Measurements from ENCODE around the gene STPG1.
A peak's percentile ranks its signal among the peaks of the same experiment; 100 is the strongest.

STPG1 gene

DNA sequence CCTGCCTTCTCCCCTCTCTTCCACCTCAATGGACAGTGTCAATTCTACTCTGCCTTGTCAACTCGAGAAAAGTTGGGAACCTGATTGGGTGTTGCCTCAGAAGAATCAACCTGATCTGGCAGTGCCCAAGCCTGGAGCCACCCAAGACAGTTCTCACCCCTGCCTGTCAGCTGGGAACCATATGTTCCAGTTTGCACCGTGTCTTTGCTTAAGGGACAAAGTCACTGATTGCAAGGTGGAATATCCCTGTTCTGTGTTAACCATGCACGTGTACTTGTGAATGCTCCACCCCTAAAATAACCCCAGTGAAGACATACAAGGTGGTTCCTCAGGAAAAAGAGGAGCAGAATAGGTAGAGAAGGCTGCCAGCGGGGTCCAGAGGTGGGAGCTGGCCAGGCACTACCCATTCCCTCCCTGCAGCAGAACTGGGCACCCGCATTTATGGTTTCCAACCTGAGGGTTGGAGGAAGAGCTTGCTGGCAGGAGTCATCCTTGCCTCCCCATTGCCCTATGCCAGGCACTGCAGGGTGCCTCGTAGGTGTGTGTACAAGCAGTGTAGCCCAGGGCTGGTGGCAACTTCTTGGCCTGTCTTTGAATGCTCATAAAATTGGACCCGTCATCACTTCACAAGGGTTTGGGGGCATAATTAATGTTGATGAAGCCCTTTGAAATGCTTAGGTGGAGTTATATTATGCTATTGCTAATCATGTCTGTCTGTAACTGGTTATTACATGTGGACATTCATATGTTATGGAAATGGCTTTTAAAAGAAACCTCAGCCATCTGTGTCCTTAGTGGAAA lies 13.4 kb upstream of the STPG1 start:
- no peak for DNase-seq

GRCh38 chr1:24425922-24426321 lies 12.3 kb upstream of the STPG1 start:
- DNase-seq, result no peak

DNA sequence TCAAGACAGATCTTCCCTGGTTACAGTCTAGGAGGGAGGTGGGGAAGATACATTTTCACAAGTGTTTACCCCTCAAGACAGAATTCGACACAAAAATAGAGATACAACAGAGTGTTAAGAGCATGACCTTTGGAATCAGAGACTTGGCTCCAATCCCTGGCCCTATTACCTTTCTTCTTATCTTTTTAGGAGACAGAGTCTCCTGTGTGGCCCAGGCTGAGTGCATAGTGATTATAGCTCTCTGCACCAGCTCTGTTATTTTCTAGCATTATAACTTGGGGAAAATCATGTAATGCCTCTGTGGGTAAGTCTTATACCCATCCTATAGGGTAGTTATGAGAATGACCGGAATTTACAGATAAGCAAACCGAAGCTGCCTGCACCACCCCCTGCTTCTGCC lies 11.9 kb upstream of the STPG1 start:
- DNase-seq, result no peak

DNA sequence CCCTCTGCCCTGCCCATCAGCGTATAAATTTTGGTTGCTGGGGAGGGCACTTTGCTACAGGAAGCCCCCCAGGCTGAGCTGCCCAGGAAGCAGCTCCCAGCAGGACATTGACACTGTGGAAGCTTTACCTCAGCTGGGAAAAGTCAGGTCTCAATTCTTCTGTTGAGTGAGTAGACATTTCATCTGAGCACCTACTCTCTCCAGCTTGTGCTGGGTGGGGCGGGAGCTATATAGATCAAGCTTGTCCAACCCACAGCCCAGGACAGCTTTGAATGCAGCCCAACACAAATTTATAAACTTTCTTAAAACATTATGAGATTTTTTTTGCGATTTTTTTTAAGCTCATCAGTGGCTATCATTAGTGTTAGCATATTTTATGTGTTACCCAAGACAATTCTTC lies 11.4 kb upstream of the STPG1 start:
- DNase-seq, result no peak

DNA sequence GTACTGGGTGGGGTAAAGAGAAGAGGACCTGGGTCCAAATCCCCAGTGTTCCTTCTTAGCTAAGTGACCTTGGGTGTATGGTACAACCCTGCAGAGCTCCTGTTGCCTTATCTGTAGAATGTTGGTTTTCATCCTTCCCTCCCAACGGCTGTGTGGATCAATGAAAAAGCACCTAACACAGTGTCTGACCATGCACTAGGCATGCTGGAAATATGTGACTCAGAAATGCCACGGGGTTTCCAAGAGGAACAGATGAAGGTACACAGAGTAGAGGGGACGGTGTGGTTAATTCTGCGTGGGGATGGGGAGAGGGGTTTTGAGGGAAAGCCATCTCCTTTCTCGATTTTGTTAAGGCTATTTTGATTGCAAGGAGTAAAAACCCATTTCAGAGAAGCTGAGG lies 10.6 kb upstream of the STPG1 start:
- DNase-seq, result no peak

DNA sequence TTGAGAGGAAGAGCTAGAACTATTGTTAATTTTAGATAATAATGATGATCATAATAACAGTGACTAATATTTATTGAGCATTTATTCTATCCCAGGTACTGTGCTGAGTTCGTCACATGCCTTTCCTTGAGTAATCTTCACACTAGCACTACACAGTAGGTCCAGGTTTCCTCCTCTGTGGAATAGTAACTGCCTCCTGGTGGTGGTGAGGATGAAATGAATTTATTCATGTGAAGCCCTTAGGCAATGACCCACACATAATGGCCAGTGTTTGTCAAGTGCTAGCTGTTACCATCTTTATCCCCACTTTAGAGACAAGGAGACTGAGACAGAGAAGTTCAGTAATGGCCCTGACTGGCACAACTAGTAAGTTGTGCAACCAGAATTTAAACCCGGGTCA lies 7.9 kb upstream of the STPG1 start:
- DNase-seq, result no peak

DNA sequence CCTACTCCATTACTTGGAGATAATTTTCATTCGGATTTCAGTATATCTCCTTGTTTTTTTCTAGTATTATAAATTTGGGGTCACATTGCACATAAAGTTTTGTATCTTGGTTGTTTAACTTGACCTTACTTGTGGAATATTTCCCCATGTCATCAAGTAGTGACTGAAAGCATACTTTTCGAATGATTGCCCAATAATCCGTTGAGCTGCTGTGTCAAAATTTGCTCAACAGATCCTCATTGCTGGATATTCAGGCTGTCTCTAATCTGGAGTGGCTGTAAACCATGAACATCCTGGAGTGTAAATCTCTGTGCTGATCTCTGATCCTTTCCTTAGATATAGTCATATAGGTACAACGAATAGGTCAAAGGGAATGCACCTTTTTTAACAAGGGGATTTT lies 7.0 kb upstream of the STPG1 start:
- DNase-seq, result no peak

GRCh38 chr1:24418898-24419628 lies 5.5 kb upstream of the STPG1 start:
- no peak for DNase-seq

GRCh38 chr1:24417681-24418080 lies 4.1 kb upstream of the STPG1 start:
- no peak for DNase-seq

- peak; percentile 68 for DNase-seq
Observed at GRCh38 chr1:24416666-24417391, 3.2 kb upstream of the STPG1 start.

GRCh38 chr1:24415910-24416665 lies 2.5 kb upstream of the STPG1 start:
- DNase-seq, result no peak

DNA sequence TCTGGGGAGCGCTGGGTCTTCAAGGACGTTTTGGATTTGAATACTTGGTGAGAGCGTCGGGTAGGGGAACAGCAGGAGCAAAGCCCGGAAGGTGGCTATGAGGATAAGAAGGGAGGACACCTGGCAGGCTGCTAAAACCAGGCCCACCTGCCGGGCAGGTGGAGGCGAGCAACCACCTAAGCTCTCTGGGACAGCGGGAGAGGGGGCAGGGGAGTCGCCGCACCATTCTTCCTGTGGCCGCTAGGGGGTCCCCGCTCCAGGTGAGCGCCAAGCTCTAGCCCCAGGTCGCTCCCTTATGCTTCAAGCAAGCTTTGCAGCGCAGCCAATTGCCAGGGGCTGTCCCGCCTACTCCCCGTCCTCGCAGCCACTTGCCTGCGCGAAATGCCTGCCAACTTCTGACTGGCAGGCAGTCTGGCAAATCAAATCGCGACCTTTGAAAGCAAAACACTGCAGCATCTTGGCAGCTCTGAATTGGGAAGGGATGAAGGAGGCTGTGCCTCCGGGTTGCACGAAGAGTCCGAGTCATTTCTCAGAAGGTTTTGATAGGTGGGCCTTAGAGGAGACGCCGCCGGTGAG lies 1.8 kb upstream of the STPG1 start, which contains the start of gene NIPAL3:
Gene NIPAL3, plus strand, starts transcription at position 469 of the 576 bp plus-strand sequence. CDS start 3,746 bp downstream, outside the sequence.
- DNase-seq, result peak; percentile 99

DNA sequence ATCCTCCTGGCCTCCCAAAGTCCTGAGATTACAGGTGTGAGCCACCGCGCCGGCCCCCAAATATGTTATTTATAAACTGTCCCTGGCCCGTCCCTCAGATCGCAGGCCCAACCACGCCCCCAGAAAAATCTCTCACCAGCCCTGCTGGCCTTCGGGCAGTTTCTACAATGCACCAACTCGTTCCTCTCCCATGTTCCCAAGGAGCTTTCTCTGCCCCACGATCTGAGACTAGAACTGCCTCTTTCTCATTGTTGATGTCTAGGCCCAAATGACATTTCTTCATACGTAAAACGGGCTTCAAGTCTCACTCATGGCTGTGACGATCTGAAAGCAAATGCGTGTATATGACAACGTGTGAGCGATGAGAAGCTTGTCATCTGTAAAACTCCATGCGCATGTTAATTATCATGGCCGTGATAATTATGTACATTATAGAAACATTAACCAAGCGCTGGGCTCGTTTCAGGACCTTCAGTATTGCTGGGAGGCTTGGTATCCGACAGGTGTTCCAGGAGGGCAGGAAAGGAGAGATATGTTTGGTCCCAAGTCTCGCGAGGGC lies 1.3 kb upstream of the STPG1 start:
- DNase-seq, result no peak

DNA sequence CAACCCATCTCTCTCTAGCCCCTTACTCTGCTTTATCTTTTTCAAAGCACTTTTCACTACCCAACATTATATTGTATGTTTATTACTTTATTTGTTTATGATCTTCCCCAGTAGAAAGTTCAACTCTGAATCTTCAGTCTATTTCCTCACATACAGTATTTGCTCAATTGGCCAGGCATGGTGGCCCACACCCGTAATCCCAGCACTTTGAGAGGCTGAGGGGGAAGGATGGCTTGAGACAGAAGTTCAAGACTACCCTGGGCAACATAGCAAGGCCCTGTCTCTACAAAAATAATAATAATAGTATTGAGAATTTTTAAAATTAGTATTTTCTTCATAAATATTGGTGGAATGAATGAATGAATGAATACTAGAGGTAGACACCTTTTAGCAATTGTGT lies 1.2 kb downstream of the STPG1 start:
- DNase-seq, result no peak

GRCh38 chr1:24411963-24412362 lies 1.6 kb downstream of the STPG1 start:
- DNase-seq, result no peak

- no peak for DNase-seq
Observed at GRCh38 chr1:24410750-24411149, 2.8 kb downstream of the STPG1 start.

DNA sequence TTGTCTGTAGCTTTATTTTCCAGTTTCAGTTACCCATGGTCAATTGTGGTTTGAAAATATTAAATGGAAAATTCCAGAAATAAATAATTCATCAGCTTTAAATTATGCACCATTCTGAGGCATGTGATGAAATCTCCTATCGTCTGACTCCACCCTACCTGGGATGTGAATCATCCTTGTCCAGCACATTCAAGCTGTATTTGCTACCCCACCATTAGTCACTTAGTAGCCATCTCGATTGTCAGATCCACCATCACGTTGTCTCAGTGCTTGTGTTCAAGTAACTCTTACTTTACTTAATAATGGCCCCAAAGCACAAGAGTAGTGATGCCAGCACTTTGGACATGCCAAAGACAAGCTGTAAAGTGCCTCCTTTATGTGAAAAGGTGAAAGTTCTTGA lies 4.0 kb downstream of the STPG1 start:
- no peak for DNase-seq

DNA sequence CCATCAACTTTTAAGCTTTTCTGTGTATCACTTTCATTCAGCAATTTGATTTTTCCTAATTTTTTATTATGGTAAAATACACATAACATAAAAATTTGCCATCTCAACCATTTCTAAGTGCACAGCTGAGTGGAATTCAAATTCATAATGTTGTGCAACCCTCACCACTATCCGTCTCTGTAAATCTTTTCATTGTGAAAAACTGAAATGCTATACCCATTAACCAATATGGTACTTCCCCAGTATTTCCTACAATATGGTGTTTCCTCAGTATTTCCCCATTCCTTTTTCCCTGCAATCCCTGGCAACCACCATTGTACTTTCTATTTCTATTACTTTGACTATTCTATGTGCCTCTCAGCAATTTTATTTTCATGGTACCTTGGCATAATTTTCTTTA lies 6.8 kb downstream of the STPG1 start:
- no peak for DNase-seq

DNA sequence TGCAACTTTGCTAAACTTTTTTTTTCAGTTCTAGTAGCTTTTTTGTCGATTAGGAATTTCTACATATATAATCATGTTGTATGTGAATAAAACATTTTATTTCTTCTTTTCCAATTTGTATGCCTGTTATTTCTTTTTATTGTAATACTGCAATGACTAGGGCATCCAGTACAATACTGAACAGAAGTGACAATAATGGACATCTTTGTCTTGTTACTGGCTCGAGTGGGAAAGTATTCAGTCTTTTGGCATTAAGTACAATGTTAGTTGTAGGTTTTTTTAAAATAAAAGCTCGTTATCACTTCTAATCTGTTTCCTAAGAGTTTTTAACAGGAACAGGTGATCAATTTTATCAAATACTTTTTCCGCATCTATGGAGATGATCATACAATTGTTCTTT lies 9.8 kb downstream of the STPG1 start:
- no peak for DNase-seq

- no peak for DNase-seq
Observed at GRCh38 chr1:24400065-24400464, 13.5 kb downstream of the STPG1 start.

DNA sequence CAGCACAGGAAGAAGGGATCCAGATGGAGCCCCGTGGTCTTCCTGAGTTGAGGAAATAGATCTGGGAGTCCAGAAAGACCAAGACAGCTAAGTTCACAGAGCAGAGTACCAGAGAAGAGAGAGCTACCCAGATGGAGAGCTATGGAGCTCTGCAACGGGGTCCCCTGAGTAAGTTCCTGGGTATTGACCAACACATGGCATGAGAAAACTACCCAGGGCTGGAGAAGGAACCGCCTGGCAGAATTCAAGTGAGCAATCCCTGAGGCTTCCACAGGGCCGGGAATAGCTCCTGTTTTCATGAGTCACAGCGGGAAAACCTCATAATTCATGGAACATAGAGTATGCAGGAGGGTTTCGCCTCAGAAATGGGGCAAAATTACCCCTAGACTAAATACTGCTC lies 19.7 kb downstream of the STPG1 start:
- DNase-seq, result no peak

DNA sequence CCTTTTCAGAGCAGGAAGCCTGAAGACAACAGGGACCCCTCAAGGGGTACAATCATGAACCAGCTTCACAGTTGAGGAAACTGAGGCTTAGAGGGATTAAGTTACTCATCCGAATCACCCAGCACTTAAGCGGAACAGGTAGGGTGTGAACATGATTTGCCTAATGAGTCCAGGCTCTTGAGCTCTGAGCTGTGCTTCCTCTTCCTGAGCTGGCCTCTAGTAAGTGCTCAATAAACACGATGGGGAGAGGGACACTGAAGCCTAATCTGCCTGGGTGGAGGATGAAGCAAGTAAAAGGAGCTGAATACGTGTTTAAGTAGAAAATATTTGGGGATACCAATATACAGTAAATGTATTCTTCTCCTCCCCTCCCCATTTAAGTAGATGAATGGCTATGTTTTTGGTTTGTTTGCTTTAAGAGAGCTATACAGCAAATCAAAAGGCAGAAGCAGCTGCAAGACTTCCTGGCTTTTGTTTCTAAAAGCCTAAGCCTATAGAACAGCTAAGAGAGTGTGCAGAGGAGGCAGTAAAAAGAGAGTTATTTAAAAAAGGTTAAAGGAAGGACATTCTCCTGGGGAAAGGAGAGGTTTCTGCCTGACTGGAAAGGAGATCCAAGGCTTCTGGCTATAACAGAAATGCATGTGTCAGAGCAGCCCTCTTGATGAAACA lies 20.5 kb downstream of the STPG1 start:
- DNase-seq, result no peak

Data from CD4-positive, alpha-beta T cell treated with Interleukin-10 for 1 hour (primary cell).